NCI-H345 (cell line): Measurements from ENCODE around the gene MAP3K14.

Source experiments
- DNase-seq: peaks from one replicate; lab custom pipeline; 2025; lab: John Stamatoyannopoulos, UW

The MAP3K14 gene

GRCh38 chr17:45338996-45339535 lies 22.2 kb upstream of the MAP3K14 start:
- DNase-seq, result no peak

DNA sequence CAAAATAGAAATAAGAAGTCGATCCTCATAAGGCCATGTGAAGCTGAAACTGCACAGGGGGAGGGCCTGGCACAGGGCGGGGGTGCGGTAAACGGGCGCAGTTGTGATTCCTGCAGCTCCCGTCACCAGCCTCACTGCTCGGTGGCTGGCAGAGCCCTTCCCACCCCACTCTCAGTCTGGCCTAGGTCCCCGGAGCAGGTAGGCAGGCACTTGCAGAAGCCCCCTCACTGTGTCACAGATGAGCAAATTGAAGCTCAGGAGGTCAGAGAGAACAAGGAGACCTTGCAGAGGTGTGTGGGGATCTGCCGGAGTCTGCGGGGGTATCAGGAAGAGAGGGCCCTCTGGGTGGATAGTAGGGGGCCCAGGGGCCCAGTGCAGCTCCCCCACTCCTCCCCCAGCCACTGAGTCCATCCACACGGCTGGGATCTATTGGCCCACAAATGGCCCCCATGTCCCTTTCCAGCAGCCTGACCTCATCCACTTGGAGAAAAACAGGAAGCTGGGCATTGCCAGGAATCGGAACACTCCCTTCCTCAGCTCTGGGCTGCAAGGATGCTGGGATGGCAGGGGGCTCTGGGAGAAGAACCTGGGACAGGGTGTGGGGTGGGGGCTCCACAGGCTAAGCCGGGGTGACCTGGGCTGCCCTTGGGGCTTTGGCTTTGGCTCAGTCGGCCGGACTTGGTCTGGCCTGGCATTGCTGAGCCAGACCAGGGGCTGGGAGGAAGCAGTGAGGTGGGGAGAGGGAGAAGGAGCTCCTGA lies 21.4 kb upstream of the MAP3K14 start:
- DNase-seq, result no peak

DNA sequence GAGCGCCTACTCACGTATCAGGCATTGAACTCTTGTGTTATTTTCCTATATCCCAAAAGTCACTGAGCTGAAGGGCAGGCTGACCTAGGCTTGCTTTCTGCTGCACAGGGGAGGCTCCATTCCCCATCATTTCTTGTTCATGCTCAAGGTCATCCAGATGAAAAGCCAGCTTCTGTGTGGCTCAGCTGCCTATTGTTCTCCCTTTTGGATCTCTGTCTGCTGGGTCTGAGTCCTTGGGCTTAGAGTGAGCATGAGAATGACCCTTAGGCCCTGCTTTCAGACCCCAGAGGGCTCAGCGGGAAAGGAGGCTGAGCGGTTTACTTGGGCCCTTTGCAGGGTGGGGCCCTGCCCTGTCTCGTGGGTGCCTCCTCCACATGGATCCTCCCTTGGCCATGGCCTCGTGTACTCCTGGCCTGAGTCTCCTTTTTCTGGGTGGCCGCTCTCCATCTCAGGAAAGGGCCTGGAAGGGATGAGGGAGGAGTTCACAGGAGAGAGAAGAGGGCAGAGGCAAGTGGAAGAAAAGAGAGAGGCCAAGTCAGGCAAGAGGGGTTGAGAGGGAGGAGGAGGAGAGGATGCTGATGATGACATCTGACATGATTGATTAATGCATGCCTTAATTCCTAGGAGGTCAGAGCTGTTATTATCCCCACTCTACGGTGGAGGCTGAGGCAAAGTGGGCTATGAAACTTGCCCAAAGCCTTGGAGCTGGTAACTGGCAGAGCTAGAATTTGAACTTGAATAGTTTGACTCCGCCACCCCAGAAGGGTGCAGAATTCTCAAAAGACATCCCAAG lies 19.8 kb upstream of the MAP3K14 start:
- no peak for DNase-seq

DNA sequence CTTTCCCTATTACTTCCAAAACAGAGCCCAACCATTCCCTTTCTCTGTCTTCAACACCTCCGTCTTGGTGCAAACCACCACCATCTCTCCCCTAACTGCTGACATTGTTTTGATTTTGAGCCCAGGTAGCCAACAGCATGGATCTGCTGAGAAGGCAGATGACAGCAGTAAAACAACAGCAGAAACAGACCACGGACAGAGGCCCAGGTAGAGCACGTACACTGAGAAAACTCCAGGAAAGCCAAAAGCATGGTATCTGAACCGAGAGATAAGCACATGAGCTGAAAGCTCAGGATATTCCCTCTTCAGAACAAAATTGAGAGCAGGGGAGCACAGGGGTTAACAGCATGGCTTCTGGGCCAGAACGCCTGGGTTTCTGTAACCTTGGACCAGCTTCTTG lies 18.9 kb upstream of the MAP3K14 start:
- DNase-seq, result no peak

DNA sequence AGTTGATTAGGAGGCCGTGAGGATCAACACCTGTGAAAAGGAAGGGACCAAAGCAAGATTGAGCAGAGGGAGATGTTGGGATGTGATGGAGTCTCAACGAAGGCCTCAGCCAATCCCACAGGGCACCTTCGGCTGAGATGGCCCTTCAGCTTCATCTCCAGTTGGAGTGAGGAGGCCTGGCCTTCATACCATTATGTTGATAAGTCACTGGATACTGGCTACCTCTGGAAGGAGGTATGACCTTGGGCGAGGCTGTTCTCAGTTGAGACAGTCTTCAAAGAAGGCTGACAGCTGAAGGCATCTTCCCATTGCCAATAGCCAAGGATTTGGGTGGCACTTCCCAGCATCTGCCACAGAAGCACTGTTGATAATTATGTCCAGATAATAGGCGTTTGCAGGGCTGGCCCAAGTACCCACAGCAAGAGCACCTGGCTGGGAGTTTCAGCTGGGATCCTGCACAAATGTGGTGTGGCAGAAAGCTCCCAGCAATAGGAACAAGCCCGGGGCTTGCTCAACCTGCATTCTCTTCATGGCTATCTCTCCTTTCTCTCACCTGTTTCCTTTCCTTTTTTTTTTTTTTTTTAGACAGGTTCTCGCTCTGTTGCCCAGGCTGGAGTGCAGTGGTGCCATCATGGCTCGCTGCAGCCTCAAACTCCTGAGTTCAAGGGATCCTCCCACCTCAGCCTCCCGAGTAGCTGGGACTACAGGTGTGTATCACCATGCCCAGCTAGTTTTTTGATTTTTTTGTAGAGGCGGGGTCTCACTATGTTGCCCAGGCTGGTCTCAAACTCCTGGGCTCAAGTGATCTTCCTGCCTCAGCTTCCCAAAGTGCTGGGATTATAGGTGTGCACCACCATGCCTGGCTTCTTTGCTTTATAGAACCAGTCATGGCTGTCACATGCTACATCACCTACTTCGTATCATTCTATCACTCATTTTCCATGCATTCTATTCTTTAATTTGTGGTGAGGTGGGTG lies 18.2 kb upstream of the MAP3K14 start:
- peak; percentile 15 for DNase-seq

DNA sequence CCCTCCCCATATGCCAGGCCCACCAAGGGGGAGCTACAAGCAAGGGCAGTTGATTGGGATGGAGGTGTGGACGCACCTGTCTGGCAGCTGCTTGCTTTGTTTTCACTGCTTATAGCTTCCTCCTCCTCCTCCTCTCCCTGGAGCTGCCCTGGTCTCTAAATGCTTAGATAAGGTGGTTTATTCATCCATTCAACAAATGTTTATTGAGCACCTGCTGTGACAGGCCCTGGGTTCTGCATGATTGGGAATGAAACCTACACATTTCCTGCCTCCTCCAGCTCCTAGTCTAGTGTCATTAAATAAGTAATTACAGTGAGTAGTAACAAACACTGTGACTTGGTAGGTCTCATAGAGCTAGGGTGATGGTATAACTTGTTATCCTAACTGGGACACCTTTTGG lies 17.4 kb upstream of the MAP3K14 start:
- peak; percentile 97 for DNase-seq

- no peak for DNase-seq
Measured at GRCh38 chr17:45333702-45334092, 16.9 kb upstream of the MAP3K14 start.

GRCh38 chr17:45332989-45333701 lies 16.3 kb upstream of the MAP3K14 start:
- no peak for DNase-seq

GRCh38 chr17:45332505-45332904 lies 15.7 kb upstream of the MAP3K14 start:
- no peak for DNase-seq

GRCh38 chr17:45326626-45327025 lies 9.8 kb upstream of the MAP3K14 start:
- no peak for DNase-seq

DNA sequence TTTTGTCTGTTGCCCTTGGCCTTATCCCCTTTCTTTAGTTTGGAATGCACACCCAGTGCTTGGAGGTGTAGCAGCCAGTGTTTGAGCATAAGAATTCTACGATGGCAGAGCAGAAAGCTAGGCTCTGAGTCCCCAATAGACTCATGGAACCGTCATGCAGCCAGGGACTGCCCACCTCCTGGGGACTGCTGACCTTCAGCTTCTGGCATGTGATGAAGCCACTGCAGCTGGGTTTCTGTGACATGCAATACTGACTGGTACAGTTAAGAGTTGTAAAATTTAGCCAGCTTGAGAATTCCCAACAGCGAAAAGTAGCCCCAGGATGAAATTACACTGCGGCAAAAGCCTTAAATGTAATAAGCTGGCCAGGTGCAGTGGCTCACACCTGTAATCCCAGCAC lies 9.0 kb upstream of the MAP3K14 start:
- no peak for DNase-seq

DNA sequence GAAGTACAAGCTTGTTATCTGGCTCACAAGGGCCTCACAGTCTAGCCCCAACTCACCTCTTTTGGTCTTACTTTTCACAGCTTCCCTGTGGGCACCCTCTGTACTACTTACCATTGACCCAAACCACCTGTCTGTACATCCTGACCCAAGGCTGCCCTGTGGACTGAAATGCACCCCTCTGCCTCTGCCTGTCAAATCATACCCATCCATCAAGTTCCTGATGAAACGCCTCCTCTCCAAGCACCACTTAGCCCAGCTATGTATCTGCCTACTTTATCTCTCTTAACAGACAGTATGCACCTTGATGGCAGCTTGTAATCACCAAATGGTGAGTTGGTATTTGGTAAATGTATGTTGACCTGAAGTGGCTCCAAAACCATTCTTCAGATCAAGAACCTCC lies 7.5 kb upstream of the MAP3K14 start:
- DNase-seq, result no peak

DNA sequence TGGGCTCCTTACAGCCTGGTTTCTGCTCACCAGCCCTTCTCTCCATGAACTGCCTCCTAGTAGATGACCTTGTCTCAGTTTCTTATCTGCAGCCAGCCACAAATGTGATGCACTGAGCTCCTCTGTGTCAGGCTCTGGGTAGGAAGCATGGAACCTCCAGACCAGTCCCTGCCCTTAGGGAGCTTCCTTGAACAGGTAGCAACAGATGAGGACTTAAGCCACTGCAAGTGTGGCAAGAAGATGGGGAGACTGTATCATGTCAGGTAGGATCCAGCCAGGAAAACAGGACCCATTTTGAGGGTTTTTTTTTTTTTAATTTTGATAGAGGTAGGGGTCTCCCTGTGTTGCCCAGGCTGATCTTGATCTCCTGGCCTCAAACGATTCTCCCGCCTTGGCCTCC lies 5.3 kb upstream of the MAP3K14 start:
- DNase-seq, result no peak

GRCh38 chr17:45320931-45321461 lies 4.2 kb upstream of the MAP3K14 start:
- DNase-seq, result no peak

- DNase-seq, result no peak
Measured at GRCh38 chr17:45320349-45320930, 3.6 kb upstream of the MAP3K14 start.

- DNase-seq, result no peak
Measured at GRCh38 chr17:45319239-45319703, 2.5 kb upstream of the MAP3K14 start.

DNA sequence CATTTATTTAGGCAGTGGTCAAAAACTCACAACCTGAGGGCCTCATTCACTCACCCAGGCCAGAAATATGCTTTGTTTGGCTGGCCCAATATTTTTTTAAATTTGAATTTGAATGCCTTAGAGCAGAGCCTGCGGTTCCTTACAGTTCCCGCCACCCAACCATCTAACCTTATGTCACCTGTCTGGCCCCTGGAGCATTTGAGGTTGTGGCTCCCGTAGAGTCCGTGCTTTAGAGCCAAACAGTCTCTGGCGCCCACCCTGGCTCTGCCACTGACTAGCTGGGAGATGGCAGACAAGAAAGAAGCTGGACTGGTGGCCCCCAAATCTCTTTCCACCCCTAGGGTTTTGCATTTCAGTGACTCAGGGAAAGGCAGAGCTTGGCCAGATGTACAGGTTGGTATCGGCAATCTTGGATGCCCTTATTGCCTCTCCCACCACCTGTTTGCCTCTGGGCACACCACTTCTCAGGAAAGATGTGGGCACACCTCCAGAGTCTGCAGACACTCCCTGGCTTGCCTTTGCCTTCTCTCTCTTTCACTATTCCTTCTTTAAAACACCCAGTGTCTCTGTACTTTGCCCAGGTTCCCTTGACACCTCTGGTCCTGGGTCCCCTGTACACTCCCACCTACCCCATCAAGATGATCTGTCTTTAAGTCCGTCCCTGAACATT lies 1.9 kb upstream of the MAP3K14 start:
- DNase-seq, result no peak

DNA sequence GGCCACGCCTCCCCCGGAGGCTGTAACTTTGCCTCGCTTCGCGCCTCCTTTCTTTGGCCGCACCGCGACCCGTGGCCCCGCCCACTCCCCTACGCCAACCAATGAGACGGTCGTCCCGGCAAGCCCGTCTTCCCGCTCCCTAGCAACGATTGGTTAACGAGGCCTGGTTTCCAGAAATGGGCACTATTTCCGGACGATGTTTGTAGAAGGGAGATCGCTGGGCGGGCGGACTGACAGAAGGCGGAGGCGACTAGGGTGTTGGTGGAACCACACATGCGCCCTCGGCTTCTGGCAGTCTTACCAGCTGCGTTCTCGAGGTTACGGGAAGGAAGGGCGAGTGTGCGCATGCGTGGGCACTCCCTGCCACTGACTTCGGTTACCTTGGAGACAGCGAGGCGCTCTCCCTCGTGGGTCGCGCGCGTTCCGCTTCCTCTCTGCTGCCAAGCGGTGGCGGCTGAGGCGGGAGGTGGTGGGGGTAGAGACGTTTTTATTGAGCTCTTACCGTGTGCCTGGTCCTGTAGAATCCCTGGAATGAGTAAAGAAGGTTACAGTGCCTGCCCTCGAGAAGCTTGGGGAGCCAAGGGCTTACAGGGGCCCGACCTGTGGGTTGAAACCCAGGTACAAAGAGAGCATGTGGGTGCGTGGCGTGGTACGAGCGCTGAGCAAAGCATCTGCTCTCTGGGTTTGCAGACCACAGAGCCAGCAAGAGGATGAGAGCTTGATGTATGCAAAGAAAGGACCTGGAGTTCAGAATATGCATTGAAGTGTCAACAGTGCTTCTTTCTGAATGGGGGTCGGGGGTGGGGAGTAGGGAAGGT lies 500 bp upstream of the MAP3K14 start:
- peak; percentile 100 for DNase-seq
